HG02840 (cell line): ENCODE results near the gene SH3BGRL2.

ENCODE experiments used
- ATAC-seq: cut with Tn5 transposase; IDR thresholded peaks from one replicate; pipeline ENCODE4 v1.9.1; 2021; ENCODE audit warnings: mild to moderate bottlenecking, moderate library complexity, moderate number of reproducible peaks; ENCODE audit not compliant: unreplicated experiment, low FRiP score

Gene SH3BGRL2

DNA sequence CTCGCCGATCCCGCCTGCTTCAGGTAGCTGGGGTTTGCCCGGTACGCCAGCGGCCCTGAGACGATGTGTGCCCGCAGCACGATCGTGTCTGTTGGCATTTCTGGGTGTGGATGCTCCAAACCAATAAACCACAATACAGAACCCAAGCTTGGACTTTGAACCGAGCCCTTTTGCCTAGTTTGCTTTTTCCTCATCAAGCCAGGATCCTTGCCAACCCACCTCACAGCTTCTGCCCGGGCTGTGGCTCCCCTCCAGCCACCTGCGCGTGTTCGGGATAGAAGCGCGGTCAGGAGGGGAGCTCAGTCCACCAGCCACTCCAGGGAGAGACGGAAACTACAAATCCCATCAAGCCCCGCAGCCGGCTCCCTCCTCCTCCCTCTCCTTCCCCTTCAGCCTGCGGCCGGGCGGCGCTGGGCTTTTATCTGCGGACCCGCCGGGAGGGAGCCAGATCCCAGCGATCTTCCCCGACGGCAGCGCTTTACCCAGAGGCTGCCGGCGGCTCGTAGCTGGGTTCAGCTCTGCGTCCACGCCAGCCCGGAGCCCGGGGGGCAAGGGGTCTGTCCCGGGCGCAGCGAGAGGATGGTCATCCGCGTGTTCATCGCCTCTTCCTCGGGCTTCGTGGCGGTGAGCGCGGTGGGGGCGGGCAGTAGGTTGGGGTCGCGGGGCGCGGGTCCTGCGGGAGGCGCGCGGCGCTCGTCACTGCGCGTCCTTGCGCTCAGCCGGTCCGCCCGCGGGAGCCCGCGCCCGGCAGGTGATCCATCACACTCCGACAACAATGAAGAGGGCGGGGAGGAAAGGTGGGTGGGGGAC, at the start of gene SH3BGRL2:
SH3BGRL2 (plus strand) TSS at position 447 of the 810 bp plus-strand sequence; CDS start at position 580, 133 bp downstream.
- ATAC-seq, result no peak

- ATAC-seq, result no peak
Observed at GRCh38 chr6:79584332-79584731, 46.8 kb upstream of the SH3BGRL2 start.

DNA sequence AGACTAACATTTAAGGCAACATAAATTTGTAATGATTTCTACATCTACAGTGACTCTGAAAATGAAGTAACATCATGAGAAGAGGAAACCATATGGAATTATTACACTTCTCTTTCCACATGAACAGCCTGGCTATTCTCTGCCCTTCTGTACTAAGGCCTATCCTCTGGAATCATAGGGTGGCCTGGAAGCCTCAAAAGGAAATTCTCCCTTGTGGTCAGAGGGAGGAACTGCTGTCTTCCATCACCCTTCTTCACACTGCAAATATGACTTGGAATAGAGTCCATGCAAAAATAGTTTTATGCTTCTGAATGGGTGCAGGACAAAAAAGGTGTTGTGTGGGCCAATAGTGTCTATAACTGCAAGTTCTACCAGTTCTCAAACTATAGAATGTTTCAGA, 44.6 kb upstream of the SH3BGRL2 start:
- no peak for ATAC-seq

- ATAC-seq, result no peak
Observed at GRCh38 chr6:79589701-79590100, 41.4 kb upstream of the SH3BGRL2 start.

GRCh38 chr6:79597155-79597554, 34.0 kb upstream of the SH3BGRL2 start:
- no peak for ATAC-seq

DNA sequence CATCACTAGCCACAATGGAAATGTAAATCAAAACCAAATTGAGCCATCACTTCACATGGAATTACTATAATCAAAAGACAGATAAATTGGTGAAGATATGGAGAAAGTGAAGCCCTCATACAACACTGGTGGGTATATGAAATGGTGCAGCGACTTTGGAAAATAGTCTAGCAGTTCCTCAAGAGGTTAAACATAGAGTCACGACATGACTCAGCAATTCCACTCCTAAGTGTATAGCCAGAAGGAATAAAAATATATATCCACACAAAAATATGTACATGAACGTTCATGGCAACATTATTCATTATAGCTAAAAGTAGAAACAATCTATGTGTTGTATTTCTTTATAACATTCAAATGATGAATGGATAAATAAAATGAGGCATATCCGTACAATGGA, 33.1 kb upstream of the SH3BGRL2 start:
- ATAC-seq, result no peak

- no peak for ATAC-seq
Observed at GRCh38 chr6:79599725-79600259, 31.3 kb upstream of the SH3BGRL2 start.

DNA sequence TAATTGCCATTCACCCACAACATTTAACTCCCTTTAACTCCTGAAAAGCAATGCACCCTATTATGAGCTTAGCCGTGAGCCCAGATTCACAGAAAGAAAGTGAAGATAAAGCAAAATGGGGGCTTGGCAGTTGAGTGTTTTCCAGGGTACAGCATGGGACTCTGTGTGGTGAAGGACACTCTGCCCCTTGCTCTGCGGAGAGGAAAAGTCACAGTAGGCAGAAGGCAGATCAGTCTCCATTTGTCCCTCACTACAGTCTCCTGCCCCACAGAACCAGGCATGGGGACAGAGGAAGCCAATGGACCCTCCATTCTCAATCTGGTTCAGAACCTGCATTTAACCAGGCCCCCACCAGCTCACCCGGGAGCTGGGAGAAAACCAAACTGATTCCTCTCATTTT, 30.8 kb upstream of the SH3BGRL2 start:
- ATAC-seq, result no peak

DNA sequence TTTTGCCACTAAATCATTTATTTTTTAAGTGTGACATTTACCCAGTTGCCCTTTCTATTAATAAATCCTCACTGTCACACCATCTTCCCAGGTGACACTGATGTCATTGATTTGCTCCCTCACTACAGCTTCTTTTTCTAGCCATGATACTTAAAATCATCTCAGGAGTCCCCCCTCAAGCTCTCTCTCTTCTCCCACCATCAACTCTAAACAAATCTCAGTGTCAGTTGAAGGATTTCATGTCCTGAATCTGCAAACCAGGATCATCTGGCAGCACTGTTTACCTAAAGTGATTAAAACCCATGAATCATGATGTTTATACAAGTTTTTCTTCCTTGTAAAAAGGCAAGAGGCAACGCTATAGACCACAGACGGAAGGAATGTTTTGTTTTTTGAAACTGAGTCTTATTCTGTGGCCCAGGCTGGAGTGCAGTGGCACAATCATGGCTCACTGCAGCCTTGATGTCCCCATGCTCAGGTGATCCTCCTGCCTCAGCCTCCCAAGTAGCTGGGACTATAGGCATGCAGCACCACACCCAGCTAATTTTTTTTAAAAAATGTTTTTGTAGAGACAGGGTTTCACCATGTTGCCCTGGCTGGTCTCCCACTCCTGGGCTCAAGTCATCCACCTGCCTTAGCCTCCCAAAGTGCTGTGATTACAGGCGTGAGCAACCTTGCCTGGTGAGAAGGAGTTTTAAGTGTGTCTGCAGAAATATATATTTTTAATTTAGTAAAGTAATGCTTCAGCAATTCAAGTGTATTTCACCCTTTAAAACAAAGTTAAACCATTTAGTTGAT, 30.1 kb upstream of the SH3BGRL2 start:
- ATAC-seq, result no peak

DNA sequence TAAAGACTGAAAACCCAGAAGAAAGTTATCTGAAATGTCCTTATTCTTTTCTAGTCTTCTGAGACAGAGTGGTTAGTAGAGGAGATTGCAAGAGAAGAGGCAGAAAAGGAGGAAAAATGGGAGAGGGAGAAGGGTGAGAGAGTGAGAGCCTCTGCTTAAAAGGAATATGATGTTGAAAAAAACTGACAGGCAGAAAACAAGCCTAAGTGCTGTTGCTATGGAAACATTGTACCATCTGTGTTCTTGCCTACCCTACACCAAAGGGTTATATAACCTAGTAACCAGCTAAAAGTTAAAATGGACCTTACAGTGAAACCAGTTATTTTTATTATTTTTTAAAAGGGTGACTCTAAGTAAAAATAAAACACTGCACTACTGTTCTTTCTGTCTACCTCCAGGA, 28.3 kb upstream of the SH3BGRL2 start:
- no peak for ATAC-seq

- ATAC-seq, result no peak
Observed at GRCh38 chr6:79604583-79605037, 26.5 kb upstream of the SH3BGRL2 start.

DNA sequence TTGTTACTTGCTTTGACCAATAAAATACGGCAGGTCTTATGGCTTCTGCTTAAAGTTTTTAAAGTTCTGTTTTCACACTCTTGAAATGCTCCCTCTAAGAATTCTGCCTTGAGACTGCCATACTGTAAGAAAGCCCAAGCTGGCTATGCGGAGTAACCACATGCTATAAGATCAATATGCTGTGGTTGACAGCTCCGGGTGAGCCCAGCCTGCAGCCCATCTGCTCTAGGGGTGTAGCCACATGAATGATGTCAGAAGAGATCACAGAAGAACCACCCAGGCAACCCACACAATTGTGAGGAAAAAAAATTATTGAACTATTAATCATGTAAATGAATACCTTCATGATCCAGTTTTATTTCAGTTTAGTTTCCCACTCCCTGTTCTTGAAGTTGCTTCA, 26.1 kb upstream of the SH3BGRL2 start:
- no peak for ATAC-seq

- no peak for ATAC-seq
Observed at GRCh38 chr6:79605968-79606764, 25.0 kb upstream of the SH3BGRL2 start.

GRCh38 chr6:79607000-79607399, 24.1 kb upstream of the SH3BGRL2 start:
- ATAC-seq, result no peak

DNA sequence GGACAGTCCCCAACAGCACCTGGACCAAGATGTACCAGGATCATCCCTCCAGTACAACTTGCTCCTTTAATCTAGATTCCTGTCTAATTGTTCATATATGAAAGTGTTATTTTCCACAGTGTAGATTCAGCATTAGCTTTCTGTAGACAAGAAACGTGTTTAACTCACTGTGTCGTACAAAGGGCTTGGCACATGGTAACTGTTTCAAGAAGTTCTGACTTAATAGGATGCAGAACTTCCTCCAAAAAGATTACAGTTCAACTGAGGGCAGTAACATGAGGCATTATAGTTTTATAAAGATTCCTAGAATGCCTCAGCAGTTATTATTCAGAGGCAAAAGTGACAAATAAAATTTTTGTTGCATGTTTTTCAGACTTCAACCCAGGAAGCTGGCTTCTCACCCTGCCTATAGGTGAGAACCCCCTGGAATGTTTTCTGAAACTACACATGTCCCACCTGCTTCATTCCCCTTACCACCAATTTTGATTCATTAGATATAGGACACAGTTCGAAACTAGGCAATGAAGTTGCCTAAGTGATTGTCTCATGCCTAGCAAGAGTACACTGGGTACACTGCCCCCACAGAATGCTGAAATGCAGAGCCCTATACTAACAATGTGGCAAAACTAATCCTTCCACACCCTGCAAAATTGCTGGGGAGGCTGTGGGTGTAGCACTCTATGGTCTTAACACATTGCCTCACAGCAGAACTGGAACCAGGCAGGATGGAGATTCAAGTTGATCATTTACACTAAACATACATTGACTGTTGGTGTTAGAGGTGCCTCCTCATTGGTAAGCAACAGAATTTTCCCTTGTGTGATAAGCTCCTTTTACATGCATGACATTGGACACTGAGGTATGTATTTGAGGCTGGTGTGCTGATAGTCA, 22.6 kb upstream of the SH3BGRL2 start:
- no peak for ATAC-seq

GRCh38 chr6:79609225-79609595, 21.9 kb upstream of the SH3BGRL2 start:
- ATAC-seq, result no peak

DNA sequence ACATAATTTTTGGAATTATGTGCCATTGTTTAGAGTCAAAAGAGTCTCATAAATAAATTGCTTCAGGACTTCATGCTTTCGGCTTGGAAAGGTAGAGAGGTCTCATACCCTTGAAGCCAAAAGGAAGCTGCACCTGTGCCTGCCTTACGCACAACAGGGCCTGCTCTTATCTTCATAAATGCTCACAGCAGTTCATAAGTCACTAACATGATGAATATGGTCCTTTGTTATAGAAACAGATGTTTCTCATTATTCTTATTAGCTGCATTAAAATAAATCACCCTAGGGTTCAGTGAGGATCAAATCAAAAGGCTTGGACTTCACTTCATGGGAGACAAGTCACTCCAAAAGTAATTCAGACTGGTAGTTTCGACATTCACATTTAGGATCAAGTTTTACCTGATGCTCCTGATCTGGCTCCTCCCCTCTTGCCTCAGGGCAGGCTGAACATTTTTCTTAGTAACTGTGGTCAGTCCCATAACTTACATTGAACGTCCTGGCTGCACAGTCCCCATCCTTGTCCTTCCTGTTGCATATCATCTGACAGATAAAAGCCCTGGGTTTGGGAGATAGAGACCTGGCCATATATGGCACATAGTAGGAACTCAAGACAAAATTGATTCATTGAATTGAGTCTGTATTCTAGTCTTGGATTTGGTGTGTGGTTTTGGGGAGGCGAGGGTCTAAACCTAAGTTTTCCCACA, 20.7 kb upstream of the SH3BGRL2 start:
- no peak for ATAC-seq

DNA sequence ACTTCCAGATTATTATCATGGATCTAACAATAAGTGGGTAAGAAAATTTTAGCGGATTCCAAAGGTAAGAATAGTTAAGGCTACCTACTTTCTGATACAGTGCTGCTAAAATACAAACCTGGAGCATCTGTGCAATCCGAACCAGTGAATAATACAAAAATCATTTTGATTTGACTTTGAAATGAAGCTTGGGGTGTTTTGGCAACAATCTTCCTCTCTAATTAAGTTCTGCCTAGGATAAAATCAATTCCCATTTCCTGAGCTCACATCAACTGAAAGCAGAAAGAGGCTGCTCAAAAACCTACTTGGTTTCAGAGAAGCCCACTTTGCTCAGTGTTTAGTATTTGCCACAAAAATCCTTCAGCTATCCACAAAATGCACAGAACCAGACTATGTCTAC, 18.7 kb upstream of the SH3BGRL2 start:
- no peak for ATAC-seq

- no peak for ATAC-seq
Observed at GRCh38 chr6:79612918-79613317, 18.2 kb upstream of the SH3BGRL2 start.
